Activated CD4-positive, CD25-positive, alpha-beta regulatory T cell (primary cell): ENCODE data around the gene THOC7.
A peak's percentile ranks its signal among the peaks of the same experiment; 100 is the strongest.

Source experiments
- DNase-seq, 4 experiments: peaks; one replicate each; lab custom pipeline; 2025; lab: John Stamatoyannopoulos, UW

The THOC7 gene

GRCh38 chr3:63863150-63864007 lies at the start of gene THOC7, which contains the start of gene ATXN7:
TSS of gene THOC7 (minus strand) at chr3:63863805. CDS start at chr3:63863790, 15 bp downstream.
TSS of gene ATXN7 (plus strand) at chr3:63863867. CDS start at chr3:63912599, 48,732 bp downstream.
- peak; percentile 33 to 53 (median 38) for DNase-seq

GRCh38 chr3:63912768-63913588 lies 49.4 kb upstream of the THOC7 start:
- peak; percentile 19 to 27 (median 22) for DNase-seq

GRCh38 chr3:63911873-63912767 lies 48.5 kb upstream of the THOC7 start, which contains the start of gene SCAANT1:
TSS of gene SCAANT1 (minus strand) at chr3:63912383.
- peak; percentile 55 to 78 (median 62) for DNase-seq

GRCh38 chr3:63911509-63911872 lies 47.9 kb upstream of the THOC7 start:
- DNase-seq, result no peak

GRCh38 chr3:63910891-63911290 lies 47.3 kb upstream of the THOC7 start:
- DNase-seq, result no peak

- DNase-seq, result no peak
Observed at GRCh38 chr3:63910001-63910400, 46.4 kb upstream of the THOC7 start.

- no peak for DNase-seq
Observed at GRCh38 chr3:63909431-63909830, 45.8 kb upstream of the THOC7 start.

GRCh38 chr3:63908776-63909175 lies 45.2 kb upstream of the THOC7 start:
- DNase-seq, result no peak

- DNase-seq, result no peak
Observed at GRCh38 chr3:63908081-63908736, 44.6 kb upstream of the THOC7 start.

GRCh38 chr3:63905731-63906620 lies 42.4 kb upstream of the THOC7 start:
- DNase-seq, result no peak

GRCh38 chr3:63900459-63900858 lies 36.9 kb upstream of the THOC7 start:
- no peak for DNase-seq

GRCh38 chr3:63900010-63900409 lies 36.4 kb upstream of the THOC7 start:
- DNase-seq, result no peak

GRCh38 chr3:63896332-63897030 lies 32.9 kb upstream of the THOC7 start:
- no peak for DNase-seq

GRCh38 chr3:63895422-63896189 lies 32.0 kb upstream of the THOC7 start:
- no peak for DNase-seq

GRCh38 chr3:63892773-63893352 lies 29.3 kb upstream of the THOC7 start:
- DNase-seq, result no peak

- DNase-seq, result no peak
Observed at GRCh38 chr3:63891518-63891917, 27.9 kb upstream of the THOC7 start.

- DNase-seq, result no peak
Observed at GRCh38 chr3:63886858-63887257, 23.3 kb upstream of the THOC7 start.

- DNase-seq, result no peak
Observed at GRCh38 chr3:63880653-63881052, 17.0 kb upstream of the THOC7 start.
